Spleen (tissue), 11 donors: Measurements from ENCODE around the gene RMI2. TPM values are rescaled to one million over a fixed set of nuclear protein-coding genes. Genes with fewer than 3 reads are reported as not detected.

Experiments
- DNase-seq: peaks from one replicate; pipeline ENCODE4 v3.0.0-alpha.2; 2020
- H3K27ac ChIP-seq, 8 donors: fragments of 200-600 bp; sonication (generic) in 7 of 8; 1 replicate in 4 of 8; 2 replicates in 4 of 8; pipeline versions ENCODE4 v1.5.0 to v1.8.0; 2016 to 2021; ENCODE audit warnings: inconsistent platforms in 4 of 8, mild to moderate bottlenecking in 4 of 8, moderate library complexity in 1 of 8
- H3K27me3 ChIP-seq, 7 donors: fragments of 200-600 bp; sonication (generic) in 6 of 7; replicated peaks in 1 of 7; 1 replicate in 4 of 7; 2 replicates in 3 of 7; pipeline versions ENCODE4 v1.5.0 to v1.8.0; 2016 to 2021; ENCODE audit warnings: inconsistent platforms in 3 of 7, mild to moderate bottlenecking in 1 of 7
- H3K36me3 ChIP-seq, 6 donors: fragments of 200-600 bp; sonication (generic) in 5 of 6; 1 replicate in 4 of 6; 2 replicates in 2 of 6; pipeline versions ENCODE4 v1.5.0 to v1.8.0; 2016 to 2021; ENCODE audit warnings: inconsistent platforms in 2 of 6
- H3K4me1 ChIP-seq, 6 donors: fragments of 200-600 bp; sonication (generic) in 5 of 6; 1 replicate in 3 of 6; 2 replicates in 3 of 6; pipeline versions ENCODE4 v1.5.0 to v1.8.0; 2016 to 2021; ENCODE audit warnings: inconsistent platforms in 3 of 6
- H3K4me3 ChIP-seq, 8 donors: fragments of 200-600 bp; sonication (generic) in 7 of 8; 1 replicate in 4 of 8; 2 replicates in 4 of 8; pipeline versions ENCODE4 v1.5.0 to v1.8.0; 2016 to 2021; ENCODE audit warnings: inconsistent platforms in 4 of 8, mild to moderate bottlenecking in 4 of 8, moderate library complexity in 2 of 8
- H3K9me3 ChIP-seq, 8 donors: fragments of 200-600 bp; sonication (generic) in 7 of 8; 1 replicate in 4 of 8; 2 replicates in 4 of 8; pipeline versions ENCODE4 v1.5.0 to v1.8.0; 2016 to 2021; ENCODE audit warnings: inconsistent platforms in 4 of 8
- CTCF ChIP-seq, 11 experiments: fragments of 200-600 bp in 7 of 11; fragments of 450-650 bp in 4 of 11; sonication (generic) in 4 of 11; IDR thresholded peaks in 8 of 11; conservative IDR thresholded peaks in 3 of 11; 1 replicate in 7 of 11; 2 replicates in 4 of 11; pipeline versions ENCODE4 v1.4.0 to v1.8.0; 2016 to 2021; ENCODE audit warnings: antibody characterized with exemption in 11 of 11, inconsistent platforms in 4 of 11, mild to moderate bottlenecking in 1 of 11
- POLR2A ChIP-seq, 3 donors: fragments of 450-650 bp; IDR thresholded peaks; one replicate each; pipeline ENCODE4 v1.5.1; 2017; ENCODE audit warnings: antibody characterized with exemption in 3 of 3, mild to moderate bottlenecking in 1 of 3
- POLR2AphosphoS5 ChIP-seq, 3 donors: sonication (generic); formaldehyde crosslinking; IDR thresholded peaks; one replicate each; pipeline ENCODE4 v1.5.1; 2017; ENCODE audit warnings: antibody characterized with exemption in 3 of 3
- WGBS, 5 donors: extraction: QIAGEN DNeasy Blood & Tissue Kit in 3 of 5; methylation state at CpG; one replicate each; pipeline versions ENCODE4 v1.1.5 to v1.1.7; 2013 to 2018; 5-methylcytosine and 5-hydroxymethylcytosine counted together
- intact Hi-C: fragments of 100-400 bp; cut with DNase I; formaldehyde crosslinking; loops from one replicate; pipeline ENCODE4 v1.15.0; 2023; ENCODE audit warnings: low total_unique reads
- polyA plus RNA-seq, 3 donors: library from polyadenylated mRNA; stranded (reverse); fragments of 200-250 nt; gene quantifications; one replicate each; pipeline ENCODE4 v1.2.1, GENCODE V29; 2013
- total RNA-seq, 7 donors: library from RNA; depleted of rRNA in 3 of 7; stranded (reverse); fragments of >200 nt in 3 of 7; fragmentation: NEBNext Ultra II Directional in 4 of 7; extraction: Animal tissue kit (Norgen Biotek cat#: 25700) in 4 of 7; gene quantifications; one replicate each; pipeline versions ENCODE4 v1.1.0 to v1.2.1, GENCODE V29; 2016 to 2021
- donor health status: healthy with polysubstance abuse.
- donor health status: DM: no; HTN: no; CAD: no; lungs with moderate emphysema.
- donor health status: DM: no; HTN: no; CAD: no.
- donor health status: Bipolar disorder and iron deficiency.
- donor health status: healthy.
- donor health status: DM: no; HTN: no; CAD: no.
- donor health status: DM: yes; HTN: yes; CAD: no.

Gene RMI2
- total and polyA plus RNA-seq, 10 donors = 2.4 to 23.6 (median 4.7) TPM

- no peak overlapping the region for H3K27ac ChIP-seq
- TF ChIP-seq CTCF (IDR thresholded peaks at IDR 0.05 in 8 of 11, conservative IDR thresholded peaks at IDR 0.05 in 3 of 11) = no peak
- no peak for TF ChIP-seq POLR2A (IDR thresholded peaks at IDR 0.05)
- peak in 1 of 3 donors; percentile 13 for TF ChIP-seq POLR2AphosphoS5 (IDR thresholded peaks at IDR 0.05)
- H3K9me3 ChIP-seq = no peaks in the 10 kb centered on the region
- intact Hi-C loops = no loop called here
- peak; percentile 62 for DNase-seq
- peaks cover 0 to 11% (median 0%) of the 10 kb centered on the region in 7 donors for H3K27me3 ChIP-seq
- 88 to 96% (median 91%) methylated on average over 6 to 15 of the region's 15 CpGs for WGBS, 5 donors
- H3K4me3 ChIP-seq = no peak overlapping the region
- H3K36me3 ChIP-seq = peaks cover 0 to 19% (median 0%) of the 10 kb centered on the region in 6 donors
- H3K4me1 ChIP-seq = peaks cover 0 to 23% (median 6%) of the 10 kb centered on the region in 6 donors
These were observed 38.4 kb downstream of the RMI2 start for GRCh38 chr16:11383481-11384183.

GRCh38 chr16:11384184-11384955, 39.1 kb downstream of the RMI2 start:
- peaks cover 0 to 19% (median 6%) of the 10 kb centered on the region in 6 donors for H3K4me1 ChIP-seq
- H3K4me3 ChIP-seq = no peak overlapping the region
- peaks cover 0 to 19% (median 0%) of the 10 kb centered on the region in 6 donors for H3K36me3 ChIP-seq
- H3K27ac ChIP-seq = no peak overlapping the region
- peak; percentile 54 for DNase-seq
- intact Hi-C loops = no loop called here
- 80 to 96% (median 90%) methylated on average over 18 to 25 of the region's 25 CpGs for WGBS, 5 donors
- peaks cover 0 to 11% (median 0%) of the 10 kb centered on the region in 7 donors for H3K27me3 ChIP-seq
- no peaks in the 10 kb centered on the region for H3K9me3 ChIP-seq
- TF ChIP-seq POLR2AphosphoS5 (IDR thresholded peaks at IDR 0.05) (no peak), POLR2A (IDR thresholded peaks at IDR 0.05) (no peak), CTCF (IDR thresholded peaks at IDR 0.05 in 8 of 11, conservative IDR thresholded peaks at IDR 0.05 in 3 of 11) (no peak)

- 85 to 90% (median 88%) methylated on average over 14 to 20 of the region's 20 CpGs for WGBS, 5 donors
- H3K4me1 ChIP-seq = peaks cover 0 to 16% (median 3%) of the 10 kb centered on the region in 6 donors
- H3K4me3 ChIP-seq = no peak overlapping the region
- TF ChIP-seq POLR2A (IDR thresholded peaks at IDR 0.05) = no peak
- no peak for TF ChIP-seq CTCF (IDR thresholded peaks at IDR 0.05 in 8 of 11, conservative IDR thresholded peaks at IDR 0.05 in 3 of 11)
- TF ChIP-seq POLR2AphosphoS5 (IDR thresholded peaks at IDR 0.05) = no peak
- peaks cover 0 to 19% (median 0%) of the 10 kb centered on the region in 6 donors for H3K36me3 ChIP-seq
- no peaks in the 10 kb centered on the region for H3K9me3 ChIP-seq
- intact Hi-C loops = no loop called here
- peaks cover 0 to 11% (median 0%) of the 10 kb centered on the region in 7 donors for H3K27me3 ChIP-seq
- peak; percentile 66 for DNase-seq
- H3K27ac ChIP-seq = no peak overlapping the region
These were observed 39.8 kb downstream of the RMI2 start for GRCh38 chr16:11384956-11385586.
